ENCODE results near the gene ITGA1. TPM values are rescaled to one million over a fixed set of nuclear protein-coding genes. Genes with fewer than 3 reads are reported as not detected.

The ITGA1 gene
- total RNA-seq, 1 experiment from 2014 or later: 4.0 TPM

- intact Hi-C loops (cut with micrococcal nuclease; ENCODE audit: unreplicated experiment): no loop called here
- TF ChIP-seq EZH2 (IDR thresholded peaks at IDR 0.05; ENCODE audit: low read depth) (no peak), CTCF (conservative IDR thresholded peaks at IDR 0.05) (no peak)
- no peak overlapping the region for H3K27ac ChIP-seq
- no peaks in the 10 kb centered on the region for H3K36me3 ChIP-seq (ENCODE audit: low read depth)
- no peak overlapping the region for H2AFZ ChIP-seq
- no peak overlapping the region for H3K4me2 ChIP-seq
- DNase-seq: no peak
- H3F3A ChIP-seq (ENCODE audit: insufficient read depth, low read depth): no peaks in the 10 kb centered on the region
- BruUV-seq (replicated peaks): no TSS peak
- H3K79me2 ChIP-seq (ENCODE audit: low read depth): no peaks in the 10 kb centered on the region
- no peaks in the 10 kb centered on the region for H3K9me3 ChIP-seq (ENCODE audit: insufficient read depth, low read depth)
- ChIA-PET CTCF (no interaction called here), POLR2A (ENCODE audit: unreplicated experiment) (no interaction called here)
- H3K4me1 ChIP-seq (replicated peaks; ENCODE audit: insufficient read depth): 0 out of 2 replicates have a peak, but pooled peaks cover 6% of the 10 kb centered on the region
- H3K9me2 ChIP-seq (ENCODE audit: insufficient read depth): no peaks in the 10 kb centered on the region
- no peak overlapping the region for H3K4me3 ChIP-seq
- no peaks in the 10 kb centered on the region for H3K27me3 ChIP-seq (ENCODE audit: insufficient read depth, low read depth)
- H4K20me1 ChIP-seq (ENCODE audit: insufficient read depth): no peaks in the 10 kb centered on the region
Measured at GRCh38 chr5:52885614-52886013, 97.9 kb downstream of the ITGA1 start.

GRCh38 chr5:52886206-52886605 lies 98.5 kb downstream of the ITGA1 start:
- POLR2A ChIA-PET (ENCODE audit: unreplicated experiment): no interaction called here
- intact Hi-C loops (cut with micrococcal nuclease; ENCODE audit: unreplicated experiment): no loop called here

GRCh38 chr5:52887066-52887465 lies 99.3 kb downstream of the ITGA1 start:
- Histone ChIP-seq H3K4me3 (no peak overlapping the region), H3K27me3 (ENCODE audit: insufficient read depth, low read depth) (no peaks in the 10 kb centered on the region), H3K79me2 (ENCODE audit: low read depth) (no peaks in the 10 kb centered on the region), H4K20me1 (ENCODE audit: insufficient read depth) (no peaks in the 10 kb centered on the region), H3K4me1 (replicated peaks; ENCODE audit: insufficient read depth) (0 out of 2 replicates have a peak, but pooled peaks cover 6% of the 10 kb centered on the region), H3K9me3 (ENCODE audit: insufficient read depth, low read depth) (no peaks in the 10 kb centered on the region; the same call in 1 of the 2 replicates), H2AFZ (no peak overlapping the region), H3K27ac (no peak overlapping the region), H3K36me3 (ENCODE audit: low read depth) (no peaks in the 10 kb centered on the region), H3K4me2 (no peak overlapping the region), H3K9me2 (ENCODE audit: insufficient read depth) (0 out of 2 replicates have a peak, but pooled peaks cover 4% of the 10 kb centered on the region), H3F3A (ENCODE audit: insufficient read depth, low read depth) (no peaks in the 10 kb centered on the region)
- intact Hi-C loops (cut with micrococcal nuclease; ENCODE audit: unreplicated experiment): no loop called here
- no TSS peak for BruUV-seq (replicated peaks)
- no peak for DNase-seq
- ChIA-PET CTCF (no interaction called here), POLR2A (ENCODE audit: unreplicated experiment) (no interaction called here)
- no peak for TF ChIP-seq CTCF (conservative IDR thresholded peaks at IDR 0.05)
- TF ChIP-seq EZH2 (IDR thresholded peaks at IDR 0.05; ENCODE audit: low read depth): no peak

More at GRCh38 chr5:52886206-52886605, 98.5 kb downstream of the ITGA1 start:
- H3F3A ChIP-seq (ENCODE audit: insufficient read depth, low read depth): no peaks in the 10 kb centered on the region
- BruUV-seq (replicated peaks): no TSS peak
- no peaks in the 10 kb centered on the region for H3K79me2 ChIP-seq (ENCODE audit: low read depth)
- no peaks in the 10 kb centered on the region for H3K27me3 ChIP-seq (ENCODE audit: insufficient read depth, low read depth)
- H3K36me3 ChIP-seq (ENCODE audit: low read depth): no peaks in the 10 kb centered on the region
- no peak overlapping the region for H3K4me3 ChIP-seq
- no peaks in the 10 kb centered on the region; the same call in 1 of the 2 replicates for H3K9me3 ChIP-seq (ENCODE audit: insufficient read depth, low read depth)
- CTCF ChIA-PET: no interaction called here
- H2AFZ ChIP-seq: no peak overlapping the region
- H4K20me1 ChIP-seq (ENCODE audit: insufficient read depth): no peaks in the 10 kb centered on the region
- no peak for TF ChIP-seq EZH2 (IDR thresholded peaks at IDR 0.05; ENCODE audit: low read depth)
- TF ChIP-seq CTCF (conservative IDR thresholded peaks at IDR 0.05): no peak
- no peak for DNase-seq
- 0 out of 2 replicates have a peak, but pooled peaks cover 4% of the 10 kb centered on the region for H3K9me2 ChIP-seq (ENCODE audit: insufficient read depth)
- H3K4me1 ChIP-seq (replicated peaks; ENCODE audit: insufficient read depth): 0 out of 2 replicates have a peak, but pooled peaks cover 6% of the 10 kb centered on the region
- no peak overlapping the region for H3K4me2 ChIP-seq
- H3K27ac ChIP-seq: no peak overlapping the region
